Activated CD8-positive, alpha-beta memory T cell treated with anti-CD3 and anti-CD28 coated beads for 1 hour (primary cell): ENCODE results near the gene CD6.

Source experiments
- DNase-seq, 2 donors: peaks; one replicate each; pipeline ENCODE4 v3.0.0-alpha.2; 2020; ENCODE audit warnings: low read depth in 1 of 2; ENCODE audit errors: extremely low read depth in 1 of 2

CD6 gene

GRCh38 chr11:61007956-61008896 is 36.7 kb downstream of the CD6 start:
- no peak for DNase-seq

GRCh38 chr11:61008971-61009370 is 37.5 kb downstream of the CD6 start:
- DNase-seq = no peak

GRCh38 chr11:61009392-61010275 is 38.2 kb downstream of the CD6 start:
- DNase-seq = no peak

GRCh38 chr11:61010466-61011228 is 39.2 kb downstream of the CD6 start:
- no peak for DNase-seq

GRCh38 chr11:61011229-61011870 is 39.9 kb downstream of the CD6 start:
- no peak for DNase-seq

GRCh38 chr11:61011950-61012736 is 40.7 kb downstream of the CD6 start:
- DNase-seq = no peak

GRCh38 chr11:61012737-61013215 is 41.3 kb downstream of the CD6 start:
- DNase-seq = no peak

GRCh38 chr11:61018059-61018458 is 46.6 kb downstream of the CD6 start:
- no peak for DNase-seq

- no peak for DNase-seq
These were observed 47.8 kb downstream of the CD6 start for GRCh38 chr11:61019037-61019831.

GRCh38 chr11:61019832-61020405 is 48.4 kb downstream of the CD6 start:
- no peak for DNase-seq

- DNase-seq = no peak
These were observed 49.2 kb downstream of the CD6 start for GRCh38 chr11:61020551-61021235.

GRCh38 chr11:61021661-61022212 is 50.3 kb downstream of the CD6 start:
- DNase-seq = peak; percentile 71 to 80

GRCh38 chr11:61022311-61023085 is 51.0 kb downstream of the CD6 start:
- no peak for DNase-seq

- peak; percentile 45 to 60 for DNase-seq
These were observed 51.8 kb downstream of the CD6 start for GRCh38 chr11:61023086-61023965.

GRCh38 chr11:61023966-61024295 is 52.5 kb downstream of the CD6 start:
- no peak for DNase-seq
